Central memory CD4-positive, alpha-beta T cell (primary cell): Measurements from ENCODE around the gene CCDC40.

Experiments used
- DNase-seq: peaks from one replicate; pipeline ENCODE4 v3.0.0; 2022

CCDC40 gene

GRCh38 chr17:80117491-80118401 is 81.3 kb downstream of the CCDC40 start:
- no peak for DNase-seq

DNA sequence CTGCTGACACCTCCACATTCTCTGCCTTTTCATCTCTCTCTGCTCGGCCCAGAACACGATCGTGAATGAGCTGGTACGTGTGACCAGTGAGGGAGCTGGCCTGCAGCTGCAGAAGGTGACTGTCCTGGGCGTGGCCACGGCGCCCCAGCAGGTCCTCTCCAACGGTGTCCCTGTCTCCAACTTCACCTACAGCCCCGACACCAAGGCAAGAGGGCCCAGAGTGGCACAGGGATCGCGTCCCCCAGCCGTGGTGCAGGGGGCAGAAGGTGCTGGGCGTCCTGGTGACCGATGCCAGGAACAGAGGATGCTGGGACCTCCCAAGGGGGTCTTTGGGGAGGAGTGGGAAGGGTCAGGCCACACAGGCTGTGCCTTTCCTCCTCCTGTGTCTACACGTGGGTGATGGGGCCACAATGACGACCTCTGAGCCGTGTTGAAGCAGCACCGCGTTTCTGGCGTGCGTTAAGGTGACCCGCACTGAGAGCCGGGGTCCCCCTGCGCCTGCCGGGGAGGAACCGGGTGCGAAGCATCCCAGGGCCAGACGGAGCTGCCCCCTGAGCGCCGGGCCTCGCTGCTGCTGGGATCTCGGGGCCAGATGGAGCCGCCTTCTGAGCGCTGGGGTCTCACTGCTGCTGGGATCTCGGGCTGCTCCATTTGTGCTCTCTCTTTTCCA is 82.3 kb downstream of the CCDC40 start:
- no peak for DNase-seq

DNA sequence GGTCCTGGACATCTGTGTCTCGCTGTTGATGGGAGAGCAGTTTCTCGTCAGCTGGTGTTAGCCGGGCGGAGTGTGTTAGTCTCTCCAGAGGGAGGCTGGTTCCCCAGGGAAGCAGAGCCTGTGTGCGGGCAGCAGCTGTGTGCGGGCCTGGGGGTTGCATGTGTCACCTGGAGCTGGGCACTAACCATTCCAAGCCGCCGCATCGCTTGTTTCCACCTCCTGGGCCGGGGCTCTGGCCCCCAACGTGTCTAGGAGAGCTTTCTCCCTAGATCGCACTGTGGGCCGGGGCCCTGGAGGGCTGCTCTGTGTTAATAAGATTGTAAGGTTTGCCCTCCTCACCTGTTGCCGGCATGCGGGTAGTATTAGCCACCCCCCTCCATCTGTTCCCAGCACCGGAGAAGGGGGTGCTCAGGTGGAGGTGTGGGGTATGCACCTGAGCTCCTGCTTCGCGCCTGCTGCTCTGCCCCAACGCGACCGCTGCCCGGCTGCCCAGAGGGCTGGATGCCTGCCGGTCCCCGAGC is 82.9 kb downstream of the CCDC40 start:
- no peak for DNase-seq

DNA sequence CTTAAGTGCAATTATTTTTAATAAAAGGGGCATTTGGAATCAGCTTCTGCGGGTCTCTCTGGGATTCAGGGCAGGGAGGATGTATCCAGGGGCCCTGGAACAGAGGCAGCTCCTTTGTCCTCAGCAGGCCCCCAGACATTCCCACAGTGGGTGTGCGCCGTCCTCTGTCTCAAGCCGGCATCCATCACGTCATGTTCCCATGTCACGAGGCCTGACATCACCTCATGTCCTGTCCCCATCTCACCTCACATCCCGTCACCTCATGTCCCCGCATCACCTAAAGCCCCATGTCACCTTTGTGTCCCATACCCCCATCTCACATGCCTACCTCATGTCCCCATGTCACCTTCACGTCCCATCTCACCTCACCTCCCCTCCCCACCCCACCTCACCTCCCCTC is 83.4 kb downstream of the CCDC40 start:
- no peak for DNase-seq

DNA sequence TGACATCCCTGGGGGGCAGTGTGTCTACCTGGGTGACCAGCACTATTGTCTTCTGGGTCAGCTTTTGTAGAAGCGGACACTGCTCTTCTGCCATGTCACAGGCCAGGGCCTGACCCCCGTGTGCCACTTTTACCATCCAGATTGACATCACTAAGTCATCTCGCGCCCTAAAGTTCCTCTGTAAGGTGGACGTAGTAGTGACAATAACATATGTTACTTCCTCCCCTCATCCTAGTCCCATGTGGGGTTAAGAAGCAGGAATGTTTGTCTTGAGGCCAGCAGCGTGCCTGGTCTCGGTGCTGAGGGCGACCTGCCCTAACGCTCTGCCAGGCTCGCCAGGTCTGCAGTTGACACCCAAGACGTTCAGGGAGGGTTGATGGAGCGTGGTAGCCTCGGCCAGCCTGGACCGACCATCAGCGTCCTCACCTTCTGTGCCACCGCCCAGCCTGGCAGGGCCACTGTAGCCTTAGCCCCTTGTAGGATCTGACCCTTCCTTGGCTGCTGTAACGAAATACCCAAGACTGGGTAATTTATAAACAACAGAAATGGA is 85.7 kb downstream of the CCDC40 start:
- DNase-seq = no peak

DNA sequence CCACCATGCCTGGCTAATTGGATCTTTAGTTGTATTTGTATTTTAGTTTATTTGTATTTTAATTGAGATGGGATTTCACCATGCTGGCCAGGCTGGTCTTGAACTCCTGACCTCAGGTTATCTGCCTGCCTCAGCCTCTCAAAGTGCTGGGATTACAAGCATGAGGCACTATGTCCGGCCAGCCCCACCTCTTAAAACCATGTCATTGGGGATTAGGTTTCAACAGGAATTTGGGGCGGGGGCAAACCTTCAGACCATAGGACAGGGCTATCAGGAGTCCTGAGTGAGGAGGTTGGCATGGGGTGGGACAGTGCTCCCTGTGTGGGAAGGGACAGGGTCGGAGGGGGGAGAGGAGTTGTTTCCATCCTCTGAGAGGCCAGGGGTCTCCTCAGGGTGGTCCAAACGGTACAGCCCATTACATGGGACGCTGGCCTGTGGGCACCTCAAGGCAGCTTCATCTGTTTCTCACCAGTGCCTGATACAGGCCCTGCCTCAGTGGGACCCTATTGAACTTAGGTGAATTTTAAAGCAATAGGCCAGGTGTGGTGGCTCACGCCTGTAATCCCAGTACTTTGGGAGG is 86.6 kb downstream of the CCDC40 start:
- no peak for DNase-seq

GRCh38 chr17:80123791-80124190 is 87.3 kb downstream of the CCDC40 start:
- no peak for DNase-seq

- no peak for DNase-seq
Measured at GRCh38 chr17:80124351-80124981, 88.0 kb downstream of the CCDC40 start.

GRCh38 chr17:80125656-80126448 is 89.4 kb downstream of the CCDC40 start:
- no peak for DNase-seq

DNA sequence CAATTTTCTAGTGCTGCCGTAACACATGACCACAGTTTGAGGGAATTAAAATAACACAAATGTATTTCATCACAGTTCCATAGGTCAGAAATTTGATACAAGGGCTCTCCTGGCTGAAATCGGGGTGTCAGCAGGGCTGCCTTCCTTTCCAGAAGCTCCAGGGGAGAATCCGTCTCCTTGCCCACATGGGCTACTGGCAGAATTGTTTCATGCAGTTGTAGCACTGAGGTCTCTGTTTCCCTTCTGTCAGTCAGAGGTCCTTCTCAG is 89.9 kb downstream of the CCDC40 start:
- DNase-seq = no peak

- DNase-seq = no peak
Measured at GRCh38 chr17:80129006-80129565, 92.6 kb downstream of the CCDC40 start.

GRCh38 chr17:80130992-80131391 is 94.5 kb downstream of the CCDC40 start:
- DNase-seq = no peak

DNA sequence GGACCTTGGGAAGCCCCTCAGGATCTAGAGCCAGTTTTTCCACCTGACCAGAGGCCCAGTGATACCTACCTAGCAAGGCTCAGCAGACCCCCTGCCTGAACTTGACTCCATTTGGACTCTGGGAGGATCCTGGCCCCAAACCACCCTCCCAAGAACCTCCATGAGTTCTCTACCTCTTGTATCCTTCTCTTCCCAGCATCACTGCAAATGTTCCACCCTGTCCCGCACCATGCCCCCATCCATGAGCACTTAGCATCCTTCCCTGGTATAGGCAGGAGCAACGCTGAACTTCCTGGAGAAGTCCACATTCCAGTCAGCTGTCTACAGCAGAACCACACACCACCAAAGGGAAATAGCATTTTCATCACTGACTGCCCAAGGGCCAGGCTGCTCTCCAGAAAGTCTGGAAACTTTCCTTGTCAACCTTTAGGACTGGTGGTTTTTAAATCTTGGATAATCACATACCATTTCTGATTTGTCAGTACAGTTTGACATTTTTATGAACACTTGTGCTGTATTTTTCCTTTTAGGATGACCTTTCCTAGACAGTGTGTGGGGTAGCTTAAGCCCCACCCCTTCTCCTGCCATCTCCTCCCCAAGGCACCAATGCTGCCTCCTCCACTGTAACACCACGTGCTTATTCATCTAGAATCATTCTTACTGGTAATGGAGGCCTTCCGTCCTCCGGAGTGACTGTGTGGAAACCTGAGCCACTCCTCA is 96.6 kb downstream of the CCDC40 start:
- DNase-seq = no peak

GRCh38 chr17:80133626-80133970 is 97.2 kb downstream of the CCDC40 start:
- no peak for DNase-seq

GRCh38 chr17:80137131-80137530 is 100.7 kb downstream of the CCDC40 start:
- no peak for DNase-seq

- DNase-seq = no peak
Measured at GRCh38 chr17:80138856-80139426, 102.5 kb downstream of the CCDC40 start.

DNA sequence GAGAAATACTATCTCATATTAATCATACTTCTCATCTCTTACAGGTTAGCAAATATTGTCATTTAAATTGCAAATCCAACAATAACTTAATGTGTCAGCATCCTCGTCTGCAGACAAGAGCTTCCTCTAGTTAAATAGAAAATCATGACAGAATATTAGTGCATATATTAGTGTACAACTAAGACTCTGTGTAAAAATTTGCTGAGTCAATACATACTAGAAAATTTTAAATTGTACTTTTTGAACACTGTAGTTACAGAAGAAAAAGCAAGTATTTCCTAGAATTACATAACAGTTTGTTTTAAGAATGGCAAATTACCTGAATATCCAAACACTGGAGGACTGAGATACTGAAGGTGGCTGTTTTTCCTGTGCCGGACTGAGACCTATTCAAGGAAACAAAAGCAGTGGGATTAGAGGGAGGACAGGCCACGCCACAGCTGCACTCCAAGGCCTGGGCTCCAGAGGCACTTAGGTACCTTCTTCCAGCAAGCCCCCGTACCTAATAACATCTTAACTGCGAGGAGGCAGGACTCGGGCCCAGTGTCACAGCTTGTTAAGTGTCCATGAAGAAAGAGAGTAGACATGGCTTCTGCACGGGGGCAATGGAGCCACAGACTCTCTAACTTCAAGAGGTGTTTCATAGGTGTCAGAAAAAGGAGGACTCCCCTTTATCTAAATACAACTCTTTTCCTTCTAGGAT is 105.2 kb downstream of the CCDC40 start:
- no peak for DNase-seq

- DNase-seq = no peak
Measured at GRCh38 chr17:80142929-80143328, 106.5 kb downstream of the CCDC40 start.

DNA sequence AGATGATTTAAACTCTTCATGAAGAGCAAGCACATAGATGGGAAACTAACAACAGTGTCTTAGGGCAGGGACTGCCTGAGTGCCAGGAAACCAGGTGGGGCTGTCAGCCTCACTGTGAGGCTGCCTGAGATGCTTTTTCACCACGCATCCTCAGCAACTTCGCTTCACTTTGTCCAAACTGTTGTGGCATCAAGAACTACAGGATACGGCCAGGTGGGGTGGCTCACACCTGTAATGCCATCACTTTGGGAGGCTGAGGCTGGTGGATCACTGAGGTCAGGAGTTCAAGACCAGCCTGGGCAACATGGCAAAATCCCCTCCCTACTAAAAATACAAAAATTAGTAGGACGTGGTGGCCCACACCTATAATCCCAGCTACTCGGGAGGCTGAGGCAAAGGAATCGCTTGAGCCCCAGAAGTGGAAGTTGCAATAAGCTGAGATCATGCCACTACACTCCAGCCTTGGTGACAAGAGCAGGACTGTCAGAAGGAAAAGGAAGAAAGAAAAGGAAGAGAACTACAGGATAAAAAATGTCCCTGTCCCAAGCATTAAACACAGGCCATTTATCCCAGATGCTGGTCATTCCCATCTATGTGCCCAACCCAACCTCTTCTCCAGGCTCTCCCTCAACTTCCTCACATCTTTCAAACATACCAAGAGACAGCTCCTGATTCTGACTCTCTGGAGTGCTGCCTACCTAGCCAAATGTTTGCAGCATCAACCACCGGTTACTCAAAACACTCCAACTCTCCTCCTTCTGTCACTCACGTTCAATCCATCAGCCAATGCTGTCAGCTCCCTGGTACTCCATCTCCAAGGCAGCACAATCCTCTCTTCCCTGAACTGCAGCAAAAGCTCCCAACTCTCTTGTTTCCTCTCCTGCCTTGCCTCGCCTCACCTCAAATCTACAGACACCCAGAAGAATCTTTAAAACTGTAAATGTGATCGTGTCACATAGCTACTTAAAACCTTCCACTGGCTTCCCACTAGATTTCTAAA is 108.9 kb downstream of the CCDC40 start:
- DNase-seq = no peak
